Upper lobe of left lung (tissue), 6 donors: ENCODE data around the gene MTIF3. TPM values are rescaled to one million over a fixed set of nuclear protein-coding genes. Genes with fewer than 3 reads are reported as not detected.

ENCODE experiments used
- ATAC-seq, 2 donors: fragments of 200-7000 bp; cut with Tn5 transposase; one replicate each; pipeline ENCODE4 v1.9.1; 2022; ENCODE audit warnings: mild to moderate bottlenecking in 2 of 2, moderate library complexity in 2 of 2; ENCODE audit not compliant: low FRiP score in 2 of 2
- DNase-seq, 2 donors: peaks; one replicate each; pipeline ENCODE4 v3.0.0-alpha.2; 2019 to 2020
- H3K27ac ChIP-seq, 4 donors: fragments of 200-600 bp; sonication (generic); one replicate each; pipeline ENCODE4 v1.5.1; 2016 to 2019
- H3K27me3 ChIP-seq, 4 donors: fragments of 200-600 bp; sonication (generic); one replicate each; pipeline ENCODE4 v1.5.1; 2017 to 2019
- H3K36me3 ChIP-seq, 4 donors: fragments of 200-600 bp; sonication (generic); one replicate each; pipeline ENCODE4 v1.5.1; 2016 to 2019
- H3K4me1 ChIP-seq, 4 donors: fragments of 200-600 bp; sonication (generic); one replicate each; pipeline ENCODE4 v1.5.1; 2018 to 2019
- H3K4me3 ChIP-seq, 4 donors: fragments of 200-600 bp; sonication (generic); one replicate each; pipeline ENCODE4 v1.5.1; 2017 to 2019; ENCODE audit warnings: mild to moderate bottlenecking in 2 of 4, moderate library complexity in 1 of 4
- H3K9me3 ChIP-seq, 4 donors: fragments of 200-600 bp; sonication (generic); one replicate each; pipeline ENCODE4 v1.5.1; 2018 to 2019
- EP300 ChIP-seq, 4 donors: sonication (generic); formaldehyde crosslinking; IDR thresholded peaks; one replicate each; pipeline ENCODE4 v1.5.1; 2017; ENCODE audit warnings: antibody characterized with exemption in 4 of 4, control low read depth in 2 of 4
- POLR2A ChIP-seq, 4 donors: fragments of 450-650 bp; IDR thresholded peaks; one replicate each; pipeline ENCODE4 v1.5.1; 2016 to 2017; ENCODE audit warnings: antibody characterized with exemption in 4 of 4, mild to moderate bottlenecking in 2 of 4
- POLR2AphosphoS5 ChIP-seq, 2 donors: sonication (generic); formaldehyde crosslinking; IDR thresholded peaks; one replicate each; pipeline ENCODE4 v1.5.1; 2017; ENCODE audit warnings: antibody characterized with exemption in 2 of 2
- WGBS, 2 donors: methylation state at CpG; one replicate each; pipeline ENCODE4 v1.1.5; 2017 to 2018; 5-methylcytosine and 5-hydroxymethylcytosine counted together
- total RNA-seq, 6 donors: library from RNA; depleted of rRNA in 4 of 6; stranded (reverse); fragments of >200 nt in 4 of 6; gene quantifications; one replicate each; pipeline versions ENCODE4 v1.1.0 to v1.2.1, GENCODE V29; 2016 to 2021
- TF ChIP-seq, protein P1 (sequence below), 6 experiments: fragments of 450-650 bp in 4 of 6; fragments of 200-600 bp in 2 of 6; sonication (generic) in 2 of 6; IDR thresholded peaks; one replicate each; pipeline ENCODE4 v1.5.1; 2016 to 2019; ENCODE audit warnings: antibody characterized with exemption in 6 of 6
- donor health status: DM: no; HTN: no; CAD: no; lungs with moderate emphysema.
- donor health status: DM: no; HTN: yes; CAD: no; lungs with severe emphysema.

The MTIF3 gene
- total RNA-seq, 6 donors from 2014 or later: 31.2 to 104 (median 38.8) TPM

DNA sequence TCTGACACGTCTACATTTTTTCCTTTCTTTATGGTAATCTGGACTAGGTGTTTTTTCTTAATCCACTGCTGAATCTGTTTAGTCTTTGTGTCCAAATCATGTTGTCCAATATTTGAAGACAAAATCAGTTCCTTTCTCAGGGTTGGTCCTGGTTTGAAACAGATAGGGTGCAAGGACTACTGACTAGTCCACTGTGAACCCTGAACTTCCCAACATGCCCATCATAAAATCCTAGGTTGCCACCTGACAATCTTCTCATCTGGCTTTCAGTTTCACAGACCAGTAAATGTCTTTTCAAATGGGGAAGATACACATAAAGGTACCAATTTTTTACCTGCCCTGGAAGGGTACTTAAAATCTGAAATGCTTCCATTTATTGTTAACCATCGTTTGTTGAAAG lies 13.2 kb downstream of the MTIF3 start:
- peaks cover 5 to 82% (median 52%) of the 10 kb centered on the region in 4 donors for H3K36me3 ChIP-seq
- no peaks in the 10 kb centered on the region for H3K27me3 ChIP-seq
- no peak for ATAC-seq
- H3K4me3 ChIP-seq: no peak overlapping the region
- no peak for DNase-seq
- no peaks in the 10 kb centered on the region for H3K9me3 ChIP-seq
- H3K4me1 ChIP-seq: no peaks in the 10 kb centered on the region
- H3K27ac ChIP-seq: no peak overlapping the region
- 96 to 100% methylated on average over 2 of the region's 2 CpGs for WGBS, 2 donors
- TF ChIP-seq, protein P1, sequence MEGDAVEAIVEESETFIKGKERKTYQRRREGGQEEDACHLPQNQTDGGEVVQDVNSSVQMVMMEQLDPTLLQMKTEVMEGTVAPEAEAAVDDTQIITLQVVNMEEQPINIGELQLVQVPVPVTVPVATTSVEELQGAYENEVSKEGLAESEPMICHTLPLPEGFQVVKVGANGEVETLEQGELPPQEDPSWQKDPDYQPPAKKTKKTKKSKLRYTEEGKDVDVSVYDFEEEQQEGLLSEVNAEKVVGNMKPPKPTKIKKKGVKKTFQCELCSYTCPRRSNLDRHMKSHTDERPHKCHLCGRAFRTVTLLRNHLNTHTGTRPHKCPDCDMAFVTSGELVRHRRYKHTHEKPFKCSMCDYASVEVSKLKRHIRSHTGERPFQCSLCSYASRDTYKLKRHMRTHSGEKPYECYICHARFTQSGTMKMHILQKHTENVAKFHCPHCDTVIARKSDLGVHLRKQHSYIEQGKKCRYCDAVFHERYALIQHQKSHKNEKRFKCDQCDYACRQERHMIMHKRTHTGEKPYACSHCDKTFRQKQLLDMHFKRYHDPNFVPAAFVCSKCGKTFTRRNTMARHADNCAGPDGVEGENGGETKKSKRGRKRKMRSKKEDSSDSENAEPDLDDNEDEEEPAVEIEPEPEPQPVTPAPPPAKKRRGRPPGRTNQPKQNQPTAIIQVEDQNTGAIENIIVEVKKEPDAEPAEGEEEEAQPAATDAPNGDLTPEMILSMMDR (IDR thresholded peaks at IDR 0.05): no peak
- no peak for TF ChIP-seq EP300 (IDR thresholded peaks at IDR 0.05)
- TF ChIP-seq POLR2A (IDR thresholded peaks at IDR 0.05): no peak
- TF ChIP-seq POLR2AphosphoS5 (IDR thresholded peaks at IDR 0.05): no peak

DNA sequence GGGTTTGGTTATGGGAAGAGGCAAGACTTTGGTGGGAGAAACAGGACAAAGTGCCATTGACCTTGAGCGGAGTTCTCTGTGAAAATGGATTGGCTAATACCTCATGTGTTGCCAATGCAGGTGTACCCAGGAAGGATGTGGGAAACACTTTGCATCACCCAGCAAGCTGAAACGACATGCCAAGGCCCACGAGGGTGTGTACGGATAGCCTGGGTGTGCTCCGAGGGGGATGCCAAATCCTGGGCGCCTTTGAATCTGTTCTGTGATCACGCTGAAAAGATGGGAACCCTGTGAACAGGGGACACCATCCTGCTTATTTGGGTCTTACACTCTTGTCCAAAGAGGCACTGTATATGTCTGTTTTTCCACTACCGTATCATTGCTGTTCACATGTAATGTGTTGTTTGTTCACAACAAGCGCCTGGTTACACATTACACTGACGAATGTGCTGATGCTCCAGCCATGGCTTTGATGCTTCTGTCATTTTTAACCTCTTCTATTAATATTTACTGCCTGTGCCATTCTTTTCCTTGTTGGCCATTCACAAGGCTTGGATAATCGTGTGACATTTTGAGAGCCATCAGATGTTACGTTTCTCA lies 17.7 kb downstream of the MTIF3 start:
- H3K36me3 ChIP-seq: peaks cover 0 to 98% (median 64%) of the 10 kb centered on the region in 4 donors
- no peak overlapping the region for H3K27ac ChIP-seq
- DNase-seq (no peak), ATAC-seq (no peak)
- H3K4me1 ChIP-seq: peaks cover 2 to 12% (median 8%) of the 10 kb centered on the region in 4 donors
- 76 to 88% methylated on average over 12 of the region's 12 CpGs for WGBS, 2 donors
- no peaks in the 10 kb centered on the region for H3K27me3 ChIP-seq
- TF ChIP-seq, protein P1 (IDR thresholded peaks at IDR 0.05): no peak
- no peak for TF ChIP-seq POLR2A (IDR thresholded peaks at IDR 0.05)
- TF ChIP-seq POLR2AphosphoS5 (IDR thresholded peaks at IDR 0.05): no peak
- no peak for TF ChIP-seq EP300 (IDR thresholded peaks at IDR 0.05)
- H3K4me3 ChIP-seq: no peak overlapping the region
- H3K9me3 ChIP-seq: no peaks in the 10 kb centered on the region

DNA sequence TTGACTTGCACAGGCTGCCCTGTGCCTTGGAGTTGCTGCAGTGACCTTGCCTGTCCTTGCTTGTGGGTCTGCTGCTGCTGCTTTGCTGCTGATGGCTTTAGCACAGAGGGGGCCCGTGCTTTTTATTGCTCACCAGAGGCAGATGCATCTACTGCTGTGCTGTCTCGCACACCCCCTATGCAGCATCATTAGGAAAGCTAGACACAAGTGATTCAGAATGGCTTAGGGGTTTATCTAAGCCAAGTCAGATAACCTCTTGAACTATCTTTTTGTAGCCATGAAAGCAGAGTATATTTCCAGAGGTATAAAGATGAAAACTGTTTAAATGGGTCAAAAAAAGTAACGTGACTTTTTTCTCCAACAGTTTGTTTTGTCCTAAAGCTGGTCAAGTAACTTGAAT lies 18.2 kb downstream of the MTIF3 start:
- TF ChIP-seq, protein P1 (IDR thresholded peaks at IDR 0.05): no peak
- no peak for TF ChIP-seq POLR2A (IDR thresholded peaks at IDR 0.05)
- no peak for TF ChIP-seq EP300 (IDR thresholded peaks at IDR 0.05)
- no peak for TF ChIP-seq POLR2AphosphoS5 (IDR thresholded peaks at IDR 0.05)
- Histone ChIP-seq H3K27me3 (no peaks in the 10 kb centered on the region), H3K4me1 (peaks cover 7 to 18% (median 13%) of the 10 kb centered on the region in 4 donors), H3K4me3 (no peak overlapping the region), H3K36me3 (peaks cover 0 to 99% (median 65%) of the 10 kb centered on the region in 4 donors), H3K27ac (no peak overlapping the region), H3K9me3 (no peaks in the 10 kb centered on the region)
- 78 to 95% methylated on average over 2 to 3 of the region's 3 CpGs for WGBS, 2 donors
- ATAC-seq (no peak), DNase-seq (no peak)

DNA sequence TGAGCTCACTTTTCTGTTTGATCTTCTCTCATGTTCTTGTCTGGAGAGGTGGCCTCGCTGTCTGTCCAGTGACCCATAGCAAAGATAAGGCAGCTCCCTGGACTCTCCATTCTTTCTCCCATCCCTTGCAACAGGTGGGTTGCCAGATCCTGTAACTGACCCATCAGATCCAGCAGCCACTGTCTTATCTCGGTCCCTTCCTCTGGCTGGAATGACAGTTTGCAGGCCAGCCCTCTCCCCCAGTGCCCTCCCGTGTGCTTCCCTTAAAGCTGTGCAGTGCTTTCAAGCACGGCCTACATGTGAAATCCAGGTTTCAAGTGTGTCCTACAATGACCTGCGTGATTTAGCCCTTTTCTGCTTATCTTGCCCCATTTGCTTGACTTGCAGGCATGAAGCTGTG lies 22.2 kb downstream of the MTIF3 start:
- Histone ChIP-seq H3K36me3 (peaks cover 0 to 61% (median 38%) of the 10 kb centered on the region in 4 donors), H3K9me3 (no peaks in the 10 kb centered on the region), H3K4me1 (peaks cover 32 to 52% (median 40%) of the 10 kb centered on the region in 4 donors), H3K27me3 (no peaks in the 10 kb centered on the region), H3K4me3 (no peak overlapping the region), H3K27ac (peak overlapping the region; percentile 49 to 93 (median 84))
- no peak for DNase-seq
- WGBS, 2 donors: 91 to 96% methylated on average over 5 of the region's 5 CpGs
- no peak for ATAC-seq
- TF ChIP-seq, protein P1 (IDR thresholded peaks at IDR 0.05): no peak
- TF ChIP-seq POLR2A (IDR thresholded peaks at IDR 0.05) (no peak), POLR2AphosphoS5 (IDR thresholded peaks at IDR 0.05) (no peak), EP300 (IDR thresholded peaks at IDR 0.05) (no peak)

DNA sequence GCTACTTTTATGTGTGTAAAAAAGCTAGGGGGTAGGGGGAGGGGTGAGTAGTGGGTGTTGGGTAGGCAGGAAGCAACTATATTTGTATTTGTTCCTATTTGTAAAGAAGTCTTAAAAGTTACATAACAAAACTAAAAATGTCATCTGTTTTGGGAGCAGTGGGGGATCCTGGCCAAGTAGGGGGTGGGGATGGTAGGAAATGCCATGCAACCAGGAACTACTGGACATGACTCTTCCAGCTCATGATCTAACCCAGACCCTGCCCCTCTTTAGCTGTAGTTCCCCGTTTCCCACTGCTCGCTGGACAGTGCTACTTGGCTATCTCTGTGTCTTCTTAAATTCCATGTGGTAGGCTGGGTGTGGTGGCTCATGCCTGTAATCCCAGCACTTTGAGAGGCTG lies 22.7 kb downstream of the MTIF3 start:
- no peaks in the 10 kb centered on the region for H3K9me3 ChIP-seq
- WGBS, 2 donors: 68 to 74% methylated on average over 2 of the region's 2 CpGs
- H3K4me3 ChIP-seq: no peak overlapping the region
- TF ChIP-seq EP300 (IDR thresholded peaks at IDR 0.05) (no peak), POLR2AphosphoS5 (IDR thresholded peaks at IDR 0.05) (no peak), POLR2A (IDR thresholded peaks at IDR 0.05) (no peak)
- TF ChIP-seq, protein P1 (IDR thresholded peaks at IDR 0.05): no peak
- H3K27me3 ChIP-seq: no peaks in the 10 kb centered on the region
- H3K27ac ChIP-seq: peak overlapping the region; percentile 84 to 93 (median 88)
- peaks cover 0 to 55% (median 34%) of the 10 kb centered on the region in 4 donors for H3K36me3 ChIP-seq
- ATAC-seq (no peak), DNase-seq (peak in 1 of 2 donors; percentile 53)
- peaks cover 32 to 52% (median 40%) of the 10 kb centered on the region in 4 donors for H3K4me1 ChIP-seq
